T-helper 2 cell treated with Interferon-gamma antibody and Interleukin-4, amounts not matched to agents 5 μg/mL and 100 μg/mL, for 36 hours (primary cell): ENCODE measurements around the gene SSBP2.

Experiments
- DNase-seq: peaks from one replicate; pipeline ENCODE4 v3.0.0; 2021; ENCODE audit warnings: low spot score
- H3K27ac Mint-ChIP-seq: one replicate; pipeline ENCODE4 v1.8.0; 2021; ENCODE audit warnings: mild to moderate bottlenecking, mixed read lengths
- H3K27me3 Mint-ChIP-seq: one replicate; pipeline ENCODE4 v1.8.0; 2021; ENCODE audit warnings: low read depth, mixed read lengths
- H3K36me3 Mint-ChIP-seq: one replicate; pipeline ENCODE4 v1.8.0; 2021; ENCODE audit warnings: low read depth, mixed read lengths
- H3K4me1 Mint-ChIP-seq: one replicate; pipeline ENCODE4 v1.8.0; 2021; ENCODE audit warnings: low read depth, mixed read lengths
- H3K4me3 Mint-ChIP-seq: one replicate; pipeline ENCODE4 v1.8.0; 2022; ENCODE audit warnings: mild to moderate bottlenecking, moderate library complexity, mixed read lengths
- H3K9me3 Mint-ChIP-seq: one replicate; pipeline ENCODE4 v1.8.0; 2021; ENCODE audit warnings: mixed read lengths

SSBP2 gene

GRCh38 chr5:81760521-81760920, 9.6 kb upstream of the SSBP2 start:
- Mint-ChIP-seq H3K4me3 (no peak overlapping the region), H3K27me3 (no peaks in the 10 kb centered on the region), H3K27ac (no peak overlapping the region), H3K36me3 (no peaks in the 10 kb centered on the region), H3K9me3 (no peaks in the 10 kb centered on the region), H3K4me1 (peaks cover 22% of the 10 kb centered on the region)
- DNase-seq: no peak

DNA sequence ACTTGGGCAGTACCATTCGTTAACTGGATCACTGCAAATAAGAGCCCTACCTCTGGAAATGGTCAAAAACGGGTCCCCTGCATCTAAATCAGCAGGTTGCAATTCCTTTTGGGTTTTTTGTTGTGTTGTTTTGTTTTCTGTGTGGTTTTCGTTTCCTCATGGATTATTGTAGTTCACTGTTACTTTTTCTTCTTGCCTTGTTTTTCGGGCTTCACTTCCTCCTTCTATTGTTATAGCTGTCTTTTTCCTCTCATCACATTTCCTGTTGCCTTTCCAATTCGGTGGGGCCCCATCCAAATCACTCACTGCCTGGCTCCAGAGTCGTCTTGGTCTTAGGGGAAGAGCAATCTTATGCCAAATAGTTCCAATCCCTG, 8.7 kb upstream of the SSBP2 start:
- no peaks in the 10 kb centered on the region for H3K36me3 Mint-ChIP-seq
- no peak overlapping the region for H3K4me3 Mint-ChIP-seq
- no peak overlapping the region for H3K27ac Mint-ChIP-seq
- no peaks in the 10 kb centered on the region for H3K9me3 Mint-ChIP-seq
- peaks cover 24% of the 10 kb centered on the region for H3K4me1 Mint-ChIP-seq
- peaks cover 2% of the 10 kb centered on the region for H3K27me3 Mint-ChIP-seq
- DNase-seq: no peak

- peaks cover 27% of the 10 kb centered on the region for H3K4me1 Mint-ChIP-seq
- H3K9me3 Mint-ChIP-seq: no peaks in the 10 kb centered on the region
- H3K36me3 Mint-ChIP-seq: no peaks in the 10 kb centered on the region
- H3K4me3 Mint-ChIP-seq: no peak overlapping the region
- H3K27ac Mint-ChIP-seq: no peak overlapping the region
- H3K27me3 Mint-ChIP-seq: peaks cover 18% of the 10 kb centered on the region
- no peak for DNase-seq
These were observed 6.5 kb upstream of the SSBP2 start for GRCh38 chr5:81757404-81757803.

DNA sequence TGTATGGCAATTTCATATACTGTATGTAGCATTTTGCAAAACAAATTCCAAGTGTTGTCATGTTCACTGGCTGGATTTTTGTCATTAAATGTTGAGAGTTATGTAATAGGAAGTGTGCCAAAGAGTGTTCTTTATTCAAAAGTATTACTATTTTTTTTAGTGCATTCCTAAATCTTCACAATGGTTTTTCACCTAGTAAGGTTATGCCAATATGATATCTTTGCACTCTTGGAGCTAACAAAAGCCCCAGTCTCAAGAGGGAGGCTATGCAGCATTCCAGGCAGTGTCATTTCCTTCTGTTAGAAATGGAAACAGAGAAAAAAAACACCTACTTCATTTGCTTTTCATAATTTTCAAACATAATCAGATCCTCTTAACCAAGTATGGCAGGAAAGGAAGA, 5.1 kb upstream of the SSBP2 start:
- no peaks in the 10 kb centered on the region for H3K9me3 Mint-ChIP-seq

DNA sequence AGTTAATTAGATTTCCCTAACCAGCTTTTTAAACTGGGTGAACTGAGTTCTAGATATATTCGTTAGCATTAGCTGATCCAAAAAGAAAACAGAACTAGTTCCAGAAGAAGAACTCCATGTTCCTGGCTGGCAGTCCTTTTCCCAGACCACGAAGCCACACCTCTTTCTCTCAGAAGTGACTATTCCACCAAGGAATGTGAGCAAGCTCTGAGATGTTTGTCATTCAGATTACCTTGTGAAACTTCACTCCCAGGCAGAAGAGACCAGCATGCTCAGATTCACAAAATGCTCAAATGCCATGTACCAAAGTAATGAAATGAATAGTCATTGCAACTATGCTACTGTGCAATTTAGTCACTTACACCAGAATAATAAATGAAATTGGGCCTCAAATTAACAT, 4.4 kb upstream of the SSBP2 start:
- Mint-ChIP-seq H3K36me3 (no peaks in the 10 kb centered on the region), H3K9me3 (no peaks in the 10 kb centered on the region), H3K27ac (no peak overlapping the region), H3K4me3 (no peak overlapping the region), H3K27me3 (peaks cover 18% of the 10 kb centered on the region), H3K4me1 (peaks cover 25% of the 10 kb centered on the region)
- DNase-seq: no peak

More for the DNA sequence above, 5.1 kb upstream of the SSBP2 start:
- H3K4me3 Mint-ChIP-seq: no peak overlapping the region
- peaks cover 18% of the 10 kb centered on the region for H3K27me3 Mint-ChIP-seq
- no peaks in the 10 kb centered on the region for H3K36me3 Mint-ChIP-seq
- H3K4me1 Mint-ChIP-seq: peaks cover 25% of the 10 kb centered on the region
- H3K27ac Mint-ChIP-seq: no peak overlapping the region
- no peak for DNase-seq

DNA sequence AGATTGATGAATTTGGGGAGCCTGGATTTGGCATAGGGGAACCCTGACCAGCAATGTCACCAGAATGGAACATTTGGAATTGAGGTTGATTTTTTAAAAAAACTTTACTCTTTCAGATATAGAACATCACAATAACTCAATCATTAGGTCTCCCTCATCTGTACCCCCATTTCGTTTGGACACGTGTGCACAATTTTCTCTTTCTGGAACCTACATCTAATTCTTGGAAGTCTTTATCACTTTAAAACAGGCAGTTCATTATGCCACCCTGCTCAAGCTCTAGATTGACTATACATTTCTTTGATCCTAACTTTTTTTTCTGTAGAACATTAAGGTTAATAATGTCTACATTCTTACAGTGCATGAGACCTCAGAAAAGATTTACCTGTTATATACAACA, 3.7 kb upstream of the SSBP2 start:
- Mint-ChIP-seq H3K27ac (no peak overlapping the region), H3K27me3 (peaks cover 18% of the 10 kb centered on the region), H3K4me1 (peaks cover 21% of the 10 kb centered on the region), H3K36me3 (peaks cover under 1% of the 10 kb centered on the region), H3K9me3 (no peaks in the 10 kb centered on the region), H3K4me3 (no peak overlapping the region)
- no peak for DNase-seq

DNA sequence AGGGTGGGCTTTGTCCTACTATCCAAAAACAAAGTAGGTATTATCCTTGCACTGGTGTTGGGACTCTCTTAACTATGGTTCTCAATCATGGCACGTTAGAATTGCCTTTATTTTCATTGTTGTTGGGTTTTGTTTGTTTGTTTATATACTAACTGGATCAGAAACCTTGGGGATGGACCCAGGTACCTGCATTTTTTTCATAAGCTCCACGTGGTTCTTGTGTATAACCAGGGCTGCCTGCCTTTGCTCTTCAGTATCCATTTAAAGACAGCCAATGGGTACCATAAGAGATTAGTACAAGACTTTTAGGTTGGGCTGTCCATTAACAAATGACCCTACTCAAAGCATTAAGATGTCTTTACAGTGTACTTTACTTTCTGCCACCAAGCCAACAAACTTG, 2.5 kb upstream of the SSBP2 start:
- no peaks in the 10 kb centered on the region for H3K9me3 Mint-ChIP-seq
- no peak overlapping the region for H3K4me3 Mint-ChIP-seq
- no peak overlapping the region for H3K27ac Mint-ChIP-seq
- H3K4me1 Mint-ChIP-seq: peaks cover 23% of the 10 kb centered on the region
- no peak for DNase-seq
- H3K36me3 Mint-ChIP-seq: peaks cover 6% of the 10 kb centered on the region
- H3K27me3 Mint-ChIP-seq: peaks cover 18% of the 10 kb centered on the region

GRCh38 chr5:81752644-81752963, 1.7 kb upstream of the SSBP2 start:
- H3K9me3 Mint-ChIP-seq: no peaks in the 10 kb centered on the region
- H3K36me3 Mint-ChIP-seq: peaks cover 6% of the 10 kb centered on the region
- peaks cover 18% of the 10 kb centered on the region for H3K27me3 Mint-ChIP-seq
- no peak for DNase-seq
- peaks cover 24% of the 10 kb centered on the region for H3K4me1 Mint-ChIP-seq
- no peak overlapping the region for H3K4me3 Mint-ChIP-seq
- H3K27ac Mint-ChIP-seq: no peak overlapping the region

- no peaks in the 10 kb centered on the region for H3K9me3 Mint-ChIP-seq
- no peak for DNase-seq
- peaks cover 28% of the 10 kb centered on the region for H3K4me1 Mint-ChIP-seq
- H3K36me3 Mint-ChIP-seq: peaks cover 8% of the 10 kb centered on the region
- peaks cover 18% of the 10 kb centered on the region for H3K27me3 Mint-ChIP-seq
- peak overlapping the region; percentile 64 for H3K4me3 Mint-ChIP-seq
- peak overlapping the region; percentile 80 for H3K27ac Mint-ChIP-seq
These were observed 1.1 kb upstream of the SSBP2 start for GRCh38 chr5:81751836-81752643.

DNA sequence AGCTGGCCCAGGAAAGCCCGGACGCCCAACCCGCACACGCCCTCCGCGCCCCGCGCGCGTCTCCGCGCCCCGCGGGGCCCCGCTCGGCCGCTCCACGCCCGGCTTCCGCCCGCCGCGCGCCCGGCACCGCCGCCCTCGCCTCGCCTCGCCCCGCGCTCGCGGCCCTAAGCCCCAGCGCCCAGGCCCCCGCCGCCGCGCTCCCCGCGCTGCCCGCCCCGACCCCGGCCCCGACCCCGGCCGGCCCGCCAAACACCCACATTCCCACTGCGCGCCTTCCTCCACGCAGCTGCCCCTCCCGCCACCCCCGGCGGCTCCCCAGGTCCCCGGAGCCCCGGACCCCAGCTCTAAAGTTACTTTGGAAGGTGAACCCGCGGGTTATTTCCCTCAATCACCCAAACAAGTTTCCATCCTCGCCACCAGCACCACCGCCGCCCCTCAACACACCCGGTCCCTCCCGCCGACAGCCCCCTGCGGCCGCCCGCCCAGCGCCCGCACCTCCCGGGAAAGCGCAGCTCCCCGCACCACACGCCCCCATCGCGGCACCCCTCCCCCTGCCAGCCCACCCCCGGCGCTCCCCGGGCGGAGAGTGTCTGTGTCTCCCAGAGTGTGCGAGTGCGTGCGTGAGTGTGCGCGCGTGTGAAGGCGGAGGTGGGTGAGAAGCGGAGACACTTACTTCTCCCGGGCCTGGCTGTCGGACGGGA, 439 bp downstream of the SSBP2 start:
- peaks cover 38% of the 10 kb centered on the region for H3K4me1 Mint-ChIP-seq
- H3K27me3 Mint-ChIP-seq: peaks cover 22% of the 10 kb centered on the region
- peak overlapping the region; percentile 97 for H3K27ac Mint-ChIP-seq
- DNase-seq: peak; percentile 25
- H3K9me3 Mint-ChIP-seq: no peaks in the 10 kb centered on the region
- H3K4me3 Mint-ChIP-seq: peak overlapping the region; percentile 88
- peaks cover 9% of the 10 kb centered on the region for H3K36me3 Mint-ChIP-seq

GRCh38 chr5:81749561-81750307, 1.2 kb downstream of the SSBP2 start:
- Mint-ChIP-seq H3K36me3 (peaks cover 9% of the 10 kb centered on the region), H3K27ac (peak overlapping the region; percentile 94), H3K27me3 (peaks cover 21% of the 10 kb centered on the region)

GRCh38 chr5:81749192-81749560, 1.7 kb downstream of the SSBP2 start:
- Mint-ChIP-seq H3K4me1 (peaks cover 35% of the 10 kb centered on the region), H3K9me3 (no peaks in the 10 kb centered on the region), H3K36me3 (peaks cover 9% of the 10 kb centered on the region), H3K27ac (peak overlapping the region; percentile 94), H3K4me3 (peak overlapping the region; percentile 92), H3K27me3 (peaks cover 17% of the 10 kb centered on the region)
- no peak for DNase-seq

More at GRCh38 chr5:81749561-81750307, 1.2 kb downstream of the SSBP2 start:
- peak; percentile 37 for DNase-seq
- Mint-ChIP-seq H3K4me3 (peak overlapping the region; percentile 92), H3K4me1 (peaks cover 38% of the 10 kb centered on the region), H3K9me3 (no peaks in the 10 kb centered on the region)

DNA sequence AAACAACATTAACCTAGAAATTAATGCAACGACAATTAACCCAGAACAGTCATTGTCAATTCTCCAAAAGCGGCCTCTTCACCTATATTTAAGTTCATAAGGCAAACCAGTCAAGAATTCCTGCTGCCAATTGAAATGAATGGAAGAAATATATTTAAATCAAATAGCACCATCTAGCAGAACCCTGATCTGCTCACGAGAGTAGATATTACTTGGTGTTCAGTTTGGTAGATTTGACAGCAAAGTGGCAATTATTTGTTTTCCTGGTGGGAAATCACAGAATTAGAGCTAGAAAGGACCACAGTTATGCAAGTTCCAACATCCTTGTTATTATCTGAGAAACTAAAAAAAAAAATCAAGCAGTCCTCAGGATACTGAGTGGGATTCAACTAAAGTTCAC, 2.3 kb downstream of the SSBP2 start:
- Mint-ChIP-seq H3K4me3 (peak overlapping the region; percentile 92), H3K27ac (no peak overlapping the region), H3K36me3 (peaks cover 9% of the 10 kb centered on the region), H3K4me1 (peaks cover 34% of the 10 kb centered on the region), H3K9me3 (no peaks in the 10 kb centered on the region), H3K27me3 (peaks cover 11% of the 10 kb centered on the region)
- DNase-seq: no peak

DNA sequence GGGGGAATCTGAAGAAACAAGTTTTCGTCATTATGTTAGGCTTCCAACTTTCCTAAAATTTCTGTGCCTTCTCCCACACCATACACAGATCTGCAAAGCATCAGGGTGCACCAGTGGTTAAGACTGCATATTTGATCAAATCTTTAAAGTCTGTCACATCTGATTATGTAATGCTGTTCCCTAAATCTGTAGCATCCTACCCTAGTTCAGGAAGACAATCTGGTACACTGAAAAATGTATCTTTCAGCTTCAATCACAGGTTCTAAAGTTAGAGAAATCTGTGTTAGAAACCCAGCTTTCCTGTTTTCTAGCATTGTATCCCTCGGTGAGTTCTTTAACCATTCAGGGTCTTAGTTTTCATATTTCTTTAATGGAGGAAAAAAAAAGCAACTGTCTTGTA, 3.9 kb downstream of the SSBP2 start:
- DNase-seq: no peak
- Mint-ChIP-seq H3K36me3 (peaks cover 9% of the 10 kb centered on the region), H3K9me3 (no peaks in the 10 kb centered on the region), H3K4me3 (no peak overlapping the region), H3K4me1 (peaks cover 29% of the 10 kb centered on the region), H3K27me3 (peaks cover 3% of the 10 kb centered on the region), H3K27ac (no peak overlapping the region)
